Trophoblast cell (in vitro differentiated cells and primary cell): Measurements from ENCODE around the gene MACROD2.

ENCODE experiments used
- DNase-seq, 2 donors: peaks; one replicate each; pipeline ENCODE4 v3.0.0-alpha.2; 2016
- H2AFZ ChIP-seq: 2 replicates; pipeline ENCODE4 v1.6.1; 2013; ENCODE audit warnings: low read length, moderate library complexity, mild to moderate bottlenecking; ENCODE audit not compliant: insufficient read depth, poor library complexity
- H2AK5ac ChIP-seq: 2 replicates; pipeline ENCODE4 v1.6.1; 2013; ENCODE audit warnings: mild to moderate bottlenecking, low read length
- H2BK120ac ChIP-seq: 2 replicates; pipeline ENCODE4 v1.6.1; 2013; ENCODE audit warnings: low read length, mild to moderate bottlenecking, moderate library complexity; ENCODE audit not compliant: insufficient read depth, poor library complexity
- H2BK12ac ChIP-seq: 2 replicates; pipeline ENCODE4 v1.6.1; 2013; ENCODE audit warnings: mild to moderate bottlenecking, low read length, moderate library complexity
- H2BK5ac ChIP-seq: 2 replicates; pipeline ENCODE4 v1.6.1; 2013; ENCODE audit warnings: low read length, low read depth, moderate library complexity, mild to moderate bottlenecking; ENCODE audit not compliant: poor library complexity
- H3K14ac ChIP-seq: 2 replicates; pipeline ENCODE4 v1.6.1; 2013; ENCODE audit warnings: mild to moderate bottlenecking, low read length
- H3K18ac ChIP-seq: 2 replicates; pipeline ENCODE4 v1.6.1; 2013; ENCODE audit warnings: mild to moderate bottlenecking, low read length
- H3K23ac ChIP-seq: 2 replicates; pipeline ENCODE4 v1.6.1; 2013; ENCODE audit warnings: low read length
- H3K27ac ChIP-seq: 2 replicates; pipeline ENCODE4 v1.5.1; 2013; ENCODE audit warnings: low read depth, mild to moderate bottlenecking, inconsistent platforms, low read length, moderate library complexity
- H3K27me3 ChIP-seq: 2 replicates; pipeline ENCODE4 v1.6.1; 2013; ENCODE audit warnings: inconsistent platforms, mild to moderate bottlenecking, low read length, moderate library complexity; ENCODE audit not compliant: insufficient read depth
- H3K36me3 ChIP-seq, 2 experiments: 1 replicate in 1 of 2; 2 replicates in 1 of 2; pipeline ENCODE4 v1.6.1; 2013; ENCODE audit warnings: low read length in 2 of 2, mild to moderate bottlenecking in 2 of 2, moderate library complexity in 1 of 2; ENCODE audit not compliant: insufficient read depth in 2 of 2, control insufficient read depth in 1 of 2
- H3K4ac ChIP-seq: 2 replicates; pipeline ENCODE4 v1.6.1; 2013; ENCODE audit warnings: low read depth, mild to moderate bottlenecking, low read length, moderate library complexity
- H3K4me1 ChIP-seq, 2 experiments: 1 replicate in 1 of 2; 2 replicates in 1 of 2; pipeline ENCODE4 v1.6.1; 2013; ENCODE audit warnings: low read length in 2 of 2, mild to moderate bottlenecking in 2 of 2, moderate library complexity in 1 of 2; ENCODE audit not compliant: insufficient read depth in 2 of 2, control insufficient read depth in 1 of 2
- H3K4me2 ChIP-seq: 2 replicates; pipeline ENCODE4 v1.6.1; 2013; ENCODE audit warnings: inconsistent platforms, mild to moderate bottlenecking, low read length, moderate library complexity
- H3K4me3 ChIP-seq: 2 replicates; pipeline ENCODE4 v1.5.1; 2013; ENCODE audit warnings: mild to moderate bottlenecking, low read depth, low read length, inconsistent platforms
- H3K79me1 ChIP-seq: one replicate; pipeline ENCODE4 v1.6.1; 2013; ENCODE audit warnings: low read length
- H3K79me2 ChIP-seq: 2 replicates; pipeline ENCODE4 v1.6.1; 2013; ENCODE audit warnings: low read length, mild to moderate bottlenecking; ENCODE audit not compliant: control insufficient read depth, insufficient read depth, poor library complexity
- H3K9ac ChIP-seq: 2 replicates; pipeline ENCODE4 v1.6.1; 2013; ENCODE audit warnings: mild to moderate bottlenecking, low read length
- H3K9me3 ChIP-seq: 2 replicates; pipeline ENCODE4 v1.6.1; 2013; ENCODE audit warnings: low read depth, mild to moderate bottlenecking, control low read depth, inconsistent platforms, low read length; ENCODE audit not compliant: insufficient read depth
- H4K12ac ChIP-seq: 2 replicates; pipeline ENCODE4 v1.6.1; 2013; ENCODE audit warnings: low read depth, mild to moderate bottlenecking, low read length, moderate library complexity
- H4K8ac ChIP-seq: 2 replicates; pipeline ENCODE4 v1.6.1; 2013; ENCODE audit warnings: low read depth, mild to moderate bottlenecking, low read length, moderate library complexity
- H4K91ac ChIP-seq: one replicate; pipeline ENCODE4 v1.6.1; 2013; ENCODE audit warnings: low read depth, mild to moderate bottlenecking, low read length, moderate library complexity
- WGBS: extraction: QIAGEN DNeasy Blood & Tissue Kit; methylation state at CpG from one replicate; pipeline ENCODE4 v1.1.7; 2013; ENCODE audit warnings: missing lambda C conversion rate; ENCODE audit not compliant: insufficient read length, insufficient coverage; ENCODE audit errors: extremely low coverage; 5-methylcytosine and 5-hydroxymethylcytosine counted together

The MACROD2 gene

GRCh38 chr20:15637546-15637945 lies 1642.2 kb downstream of the MACROD2 start:
- no peak overlapping the region for H3K23ac ChIP-seq

DNA sequence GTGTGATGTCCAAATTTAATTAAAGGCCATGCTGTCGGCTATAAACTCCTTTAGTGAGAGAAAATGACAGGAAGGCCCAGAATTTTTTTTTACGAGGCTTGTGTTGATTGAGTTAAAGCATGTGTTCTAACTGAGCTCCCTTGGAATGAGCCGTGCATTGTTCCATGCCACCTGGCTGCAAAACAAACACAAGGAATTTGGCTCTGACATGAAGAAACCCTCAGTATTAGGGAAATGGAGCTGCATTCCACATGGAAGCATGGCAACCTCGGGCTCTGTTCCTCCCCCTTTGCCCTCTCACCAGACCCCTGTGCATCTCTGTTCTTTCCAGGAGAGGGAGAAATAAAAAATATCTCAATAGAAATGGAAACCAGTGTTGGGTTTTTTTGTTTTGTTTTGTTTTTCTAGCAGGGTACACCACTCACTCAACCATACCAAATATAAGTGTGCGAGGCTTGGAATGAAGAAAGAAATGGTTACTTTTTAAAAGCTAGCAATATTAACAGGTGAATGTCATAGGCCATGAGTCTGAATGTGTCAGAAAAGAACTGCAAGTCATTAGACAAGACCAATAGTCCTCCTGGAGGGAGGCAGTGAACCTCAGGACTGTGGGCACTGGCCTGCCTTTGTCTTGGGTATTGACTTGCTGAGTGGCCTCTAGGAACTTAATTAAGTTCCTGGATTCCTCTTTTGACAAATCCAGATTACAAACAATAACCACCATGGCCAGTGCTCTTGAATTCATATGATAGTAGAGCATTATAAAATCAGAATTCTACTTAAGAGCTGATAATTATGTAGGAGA lies 1642.8 kb downstream of the MACROD2 start:
- H3K4me2 ChIP-seq = no peak overlapping the region
- H3K9ac ChIP-seq = no peak overlapping the region
- H2BK120ac ChIP-seq = no peak overlapping the region
- no peaks in the 10 kb centered on the region for H3K4me1 ChIP-seq
- no peak overlapping the region for H3K14ac ChIP-seq
- no peak overlapping the region for H3K4me3 ChIP-seq
- no peaks in the 10 kb centered on the region for H3K27me3 ChIP-seq
- H2BK12ac ChIP-seq = no peak overlapping the region
- no peak overlapping the region for H2AFZ ChIP-seq
- H4K8ac ChIP-seq = no peak overlapping the region
- no CpG with 5 or more reads among the region's 5 CpGs for WGBS
- no peaks in the 10 kb centered on the region for H3K79me2 ChIP-seq
- no peak overlapping the region for H3K27ac ChIP-seq
- no peak overlapping the region for H3K23ac ChIP-seq
- H3K4ac ChIP-seq = no peak overlapping the region
- DNase-seq = no peak
- no peaks in the 10 kb centered on the region for H3K79me1 ChIP-seq
- H3K36me3 ChIP-seq = no peaks in the 10 kb centered on the region
- H3K9me3 ChIP-seq = peaks cover 1% of the 10 kb centered on the region
- H3K18ac ChIP-seq = no peak overlapping the region
- no peak overlapping the region for H2BK5ac ChIP-seq
- no peak overlapping the region for H4K12ac ChIP-seq
- no peak overlapping the region for H4K91ac ChIP-seq
- H2AK5ac ChIP-seq = no peak overlapping the region

More at GRCh38 chr20:15637546-15637945, 1642.2 kb downstream of the MACROD2 start:
- H2AFZ ChIP-seq = no peak overlapping the region
- H3K79me1 ChIP-seq = no peaks in the 10 kb centered on the region
- DNase-seq = no peak
- H2AK5ac ChIP-seq = no peak overlapping the region
- no peaks in the 10 kb centered on the region for H3K36me3 ChIP-seq
- WGBS = no CpG with 5 or more reads among the region's 5 CpGs
- no peak overlapping the region for H2BK12ac ChIP-seq
- no peak overlapping the region for H2BK120ac ChIP-seq
- H4K8ac ChIP-seq = no peak overlapping the region
- H4K91ac ChIP-seq = no peak overlapping the region
- H3K9me3 ChIP-seq = no peaks in the 10 kb centered on the region
- H3K4me2 ChIP-seq = no peak overlapping the region
- H3K79me2 ChIP-seq = no peaks in the 10 kb centered on the region
- H3K27me3 ChIP-seq = no peaks in the 10 kb centered on the region
- H4K12ac ChIP-seq = no peak overlapping the region
- no peak overlapping the region for H2BK5ac ChIP-seq
- no peak overlapping the region for H3K4ac ChIP-seq
- H3K14ac ChIP-seq = no peak overlapping the region
- H3K4me1 ChIP-seq = no peaks in the 10 kb centered on the region
- no peak overlapping the region for H3K4me3 ChIP-seq
- no peak overlapping the region for H3K18ac ChIP-seq
- no peak overlapping the region for H3K9ac ChIP-seq
- H3K27ac ChIP-seq = no peak overlapping the region

GRCh38 chr20:15638816-15639215 lies 1643.5 kb downstream of the MACROD2 start:
- no peak overlapping the region for H2AK5ac ChIP-seq
- no peak overlapping the region for H3K4me2 ChIP-seq
- H3K27ac ChIP-seq = no peak overlapping the region
- no peaks in the 10 kb centered on the region for H3K79me2 ChIP-seq
- WGBS = no CpG with 5 or more reads among the region's 5 CpGs
- H4K12ac ChIP-seq = no peak overlapping the region
- no peak overlapping the region for H3K4me3 ChIP-seq
- DNase-seq = no peak
- H2AFZ ChIP-seq = no peak overlapping the region
- H3K18ac ChIP-seq = no peak overlapping the region
- no peak overlapping the region for H2BK120ac ChIP-seq
- no peaks in the 10 kb centered on the region for H3K36me3 ChIP-seq
- H3K14ac ChIP-seq = no peak overlapping the region
- no peaks in the 10 kb centered on the region for H3K79me1 ChIP-seq
- H4K8ac ChIP-seq = no peak overlapping the region
- peaks cover 1% of the 10 kb centered on the region for H3K9me3 ChIP-seq
- H3K4ac ChIP-seq = no peak overlapping the region
- no peak overlapping the region for H4K91ac ChIP-seq
- no peak overlapping the region for H3K9ac ChIP-seq
- no peak overlapping the region for H2BK5ac ChIP-seq
- H3K4me1 ChIP-seq = no peaks in the 10 kb centered on the region
- H3K23ac ChIP-seq = no peak overlapping the region
- H3K27me3 ChIP-seq = no peaks in the 10 kb centered on the region
- H2BK12ac ChIP-seq = no peak overlapping the region

- no peaks in the 10 kb centered on the region for H3K27me3 ChIP-seq
- 100% methylated on average over 1 of the region's 1 CpG for WGBS
These were observed 1644.5 kb downstream of the MACROD2 start for GRCh38 chr20:15639839-15640238.

More at GRCh38 chr20:15639839-15640238, 1644.5 kb downstream of the MACROD2 start:
- no peak overlapping the region for H4K91ac ChIP-seq
- no peaks in the 10 kb centered on the region for H3K4me1 ChIP-seq
- H3K79me1 ChIP-seq = no peaks in the 10 kb centered on the region
- H3K14ac ChIP-seq = no peak overlapping the region
- no peak overlapping the region for H2AFZ ChIP-seq
- H3K27ac ChIP-seq = no peak overlapping the region
- no peak overlapping the region for H2BK12ac ChIP-seq
- H3K4me2 ChIP-seq = no peak overlapping the region
- H4K12ac ChIP-seq = no peak overlapping the region
- no peak overlapping the region for H3K4ac ChIP-seq
- H3K79me2 ChIP-seq = no peaks in the 10 kb centered on the region
- H3K18ac ChIP-seq = no peak overlapping the region
- no peak overlapping the region for H4K8ac ChIP-seq
- H3K36me3 ChIP-seq = no peaks in the 10 kb centered on the region
- no peak overlapping the region for H3K4me3 ChIP-seq
- H3K9me3 ChIP-seq = peaks cover 1% of the 10 kb centered on the region
- no peak overlapping the region for H3K23ac ChIP-seq
- no peak overlapping the region for H2AK5ac ChIP-seq
- no peak overlapping the region for H2BK120ac ChIP-seq
- DNase-seq = no peak
- H3K9ac ChIP-seq = no peak overlapping the region
- H2BK5ac ChIP-seq = no peak overlapping the region
